Activated CD8-positive, alpha-beta memory T cell treated with anti-CD3 and anti-CD28 coated beads for 1 hour (primary cell): ENCODE data around the gene TBC1D9.

Source experiments
- DNase-seq, 2 donors: peaks; one replicate each; pipeline ENCODE4 v3.0.0-alpha.2; 2020; ENCODE audit warnings: low read depth in 1 of 2; ENCODE audit errors: extremely low read depth in 1 of 2

The TBC1D9 gene

DNA sequence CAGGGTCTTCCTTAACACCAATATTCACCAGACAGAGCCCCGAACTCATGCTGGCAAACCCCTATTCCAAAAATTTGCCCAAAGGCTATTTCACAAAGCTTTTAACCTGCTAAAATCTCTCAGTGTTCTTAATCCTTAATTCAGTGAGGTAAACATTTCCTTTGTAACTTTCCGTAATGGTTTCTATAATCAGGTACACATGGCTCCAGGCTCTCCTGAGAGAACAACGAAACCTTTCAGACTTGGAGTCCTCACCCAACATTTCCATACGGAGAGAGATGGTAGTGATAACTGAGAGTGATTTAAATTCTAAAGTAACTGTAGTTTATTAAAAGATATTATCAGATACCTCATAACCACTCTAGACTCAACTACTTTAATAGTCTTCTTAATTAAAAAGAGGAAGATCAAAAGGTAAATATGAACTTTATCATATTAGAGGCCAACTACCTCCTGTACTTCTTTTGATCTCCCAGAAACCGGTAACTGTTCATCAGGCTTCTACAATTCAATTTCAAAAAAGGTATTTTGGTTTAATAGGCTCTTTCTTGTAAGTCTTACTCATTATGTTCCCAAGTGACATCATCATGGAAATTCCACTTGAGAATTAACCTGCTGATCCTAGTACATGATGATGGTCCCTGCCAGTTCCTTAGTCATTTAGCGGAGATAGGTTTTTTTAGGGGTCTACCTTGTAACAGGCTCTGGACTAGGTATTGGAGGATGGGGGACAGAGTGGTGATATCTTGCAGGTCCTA lies 96.1 kb downstream of the TBC1D9 start:
- no peak for DNase-seq

DNA sequence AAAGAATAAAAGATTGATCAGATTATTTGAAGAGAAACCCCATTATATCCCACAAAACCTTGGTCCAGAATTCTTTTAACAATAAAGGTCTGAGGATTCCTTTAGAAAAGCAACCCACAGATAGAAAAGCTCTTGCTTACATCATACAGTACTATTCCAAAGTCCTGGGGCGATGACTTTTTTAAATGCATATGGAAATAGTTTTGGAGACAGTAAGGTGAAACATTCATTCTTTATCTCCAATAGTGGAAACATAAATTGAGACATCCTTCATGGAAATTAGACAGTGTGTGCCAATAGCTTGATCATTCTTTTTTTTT lies 101.7 kb downstream of the TBC1D9 start:
- no peak for DNase-seq

DNA sequence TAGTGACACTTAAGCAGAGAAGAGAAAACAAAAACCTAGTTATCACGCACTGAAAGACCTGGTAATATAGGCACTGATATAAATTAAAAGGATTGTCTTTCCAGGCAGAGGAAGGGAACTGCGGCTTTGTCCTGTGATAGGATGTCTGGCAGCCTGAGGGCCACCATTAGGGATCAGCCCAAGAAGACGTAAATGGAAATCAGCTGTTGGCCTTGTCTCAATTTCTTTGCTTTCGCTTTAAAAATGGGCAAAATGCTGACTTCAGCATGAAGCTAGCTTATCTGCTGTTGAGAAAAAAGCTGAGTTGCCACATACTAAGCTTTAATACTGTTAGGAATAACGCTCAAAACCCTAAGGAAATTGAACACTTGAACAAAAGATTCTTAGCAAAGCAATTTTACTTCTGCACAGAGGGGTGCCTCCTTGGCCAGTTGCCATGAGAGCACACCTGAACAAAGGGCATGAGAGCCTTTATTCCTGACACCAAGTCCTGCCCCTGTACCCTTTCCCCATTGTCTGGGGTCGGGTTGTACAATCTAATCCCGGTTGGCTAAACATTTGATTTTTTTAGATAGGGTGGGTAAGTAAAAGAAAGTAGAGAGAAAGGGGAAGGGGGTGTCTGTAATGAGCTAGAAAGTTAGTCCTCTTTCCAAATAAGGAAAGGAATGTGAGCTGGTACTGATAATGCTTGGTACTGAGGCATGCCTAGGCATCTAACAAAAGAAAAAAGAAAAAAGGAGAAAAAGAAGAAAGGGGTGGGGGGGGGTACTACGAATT lies 102.3 kb downstream of the TBC1D9 start:
- no peak for DNase-seq

DNA sequence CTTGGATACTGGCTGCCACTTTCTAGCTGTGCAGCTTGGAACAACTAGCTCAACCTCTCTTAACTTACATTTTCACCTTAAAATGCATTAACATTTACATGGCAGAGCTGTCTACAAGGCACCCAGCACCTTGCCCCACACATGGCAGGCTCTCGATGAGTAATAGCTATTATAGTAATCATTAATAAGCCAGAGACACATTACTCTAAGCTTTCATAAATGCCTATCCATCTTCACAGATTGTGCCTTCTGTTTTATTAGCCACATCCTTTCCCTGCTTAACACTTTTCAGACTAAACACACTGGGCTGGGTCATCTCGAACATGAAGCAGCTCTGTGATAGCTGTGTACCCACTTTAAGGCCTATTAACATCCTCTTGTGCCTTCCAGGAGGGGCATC lies 103.6 kb downstream of the TBC1D9 start:
- no peak for DNase-seq

DNA sequence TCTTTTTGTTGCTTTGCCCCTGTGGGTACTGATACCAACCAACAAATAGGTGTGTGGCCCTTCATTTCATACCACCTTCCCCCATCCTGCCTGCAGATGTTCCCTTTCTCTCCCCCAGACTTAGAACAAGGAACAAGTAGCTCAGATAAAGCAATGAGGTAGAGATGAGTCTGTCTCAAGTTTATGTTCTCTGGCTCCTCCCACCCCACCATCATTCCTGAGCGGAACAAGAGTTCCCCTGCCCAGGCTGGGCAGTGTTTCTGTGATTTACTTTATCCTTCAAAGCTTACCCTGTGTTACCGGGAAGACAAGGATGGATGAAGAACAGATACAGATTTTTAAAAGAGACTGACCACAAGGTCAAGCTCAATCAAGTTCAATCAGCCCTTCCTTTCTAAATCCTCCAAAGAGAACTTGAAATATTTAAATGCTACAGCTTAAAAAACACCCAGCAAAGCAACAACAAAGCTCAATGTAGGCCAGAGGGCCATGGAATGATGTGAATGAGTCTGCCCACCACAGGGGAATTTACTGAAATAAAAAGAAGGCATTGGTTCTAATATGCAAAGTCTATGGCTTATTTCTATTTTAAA lies 107.4 kb downstream of the TBC1D9 start:
- no peak for DNase-seq

DNA sequence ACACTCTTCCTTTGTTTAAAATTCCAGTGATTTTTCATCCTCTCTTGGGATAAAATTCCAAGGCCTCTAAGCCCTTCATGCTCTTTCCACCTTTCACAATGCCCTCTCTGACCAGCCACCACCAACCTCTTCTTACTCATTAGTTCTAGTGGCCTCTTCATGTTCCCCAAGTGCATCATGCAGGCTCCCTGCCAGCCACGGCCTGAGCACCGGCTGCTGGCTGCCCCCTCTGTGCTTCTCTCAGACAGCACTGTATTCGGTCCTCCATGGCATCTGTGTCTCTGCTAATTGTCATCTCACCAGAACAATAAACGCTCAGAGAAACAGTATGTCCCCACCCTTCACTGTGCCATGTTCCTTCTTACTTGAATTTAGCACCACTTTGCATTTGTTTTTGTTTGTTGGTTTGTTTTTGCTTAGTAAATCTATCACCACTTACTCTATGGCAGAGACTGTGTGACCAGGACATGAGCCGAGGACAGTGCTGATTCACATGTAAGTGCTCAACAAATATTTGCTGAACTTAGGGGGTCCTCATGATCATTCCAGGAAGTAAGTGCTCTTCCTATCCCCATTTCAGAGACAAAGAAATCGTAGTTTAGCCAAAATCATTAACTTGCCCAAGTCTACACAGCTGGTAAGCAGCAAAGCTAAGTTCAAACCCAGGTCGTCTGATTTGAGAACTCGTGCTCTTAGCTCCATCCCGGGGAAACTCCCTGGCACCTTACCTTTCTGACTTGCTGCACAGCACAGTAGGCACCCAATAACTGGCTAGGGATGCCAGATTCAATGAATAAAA lies 110.4 kb downstream of the TBC1D9 start:
- DNase-seq: no peak

DNA sequence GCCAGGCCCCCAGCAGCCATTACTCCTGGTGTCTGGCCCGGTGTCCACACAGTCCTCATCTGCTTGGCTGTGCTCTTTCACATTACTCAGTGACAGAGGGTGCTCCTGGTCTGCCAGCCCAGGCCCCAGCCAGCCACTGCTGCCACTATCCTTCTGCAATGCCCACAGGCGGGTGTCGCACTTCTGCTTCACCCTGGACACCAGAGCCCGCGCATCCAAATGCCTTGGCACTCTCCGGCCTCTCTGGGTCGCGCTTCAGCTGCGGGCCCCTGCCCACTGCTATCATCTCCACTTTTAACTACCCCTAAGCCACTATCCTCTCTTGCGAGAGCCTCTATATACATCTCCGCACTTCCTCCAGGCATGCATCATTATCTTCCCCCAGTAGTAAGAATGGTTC lies 111.0 kb downstream of the TBC1D9 start:
- DNase-seq: no peak

DNA sequence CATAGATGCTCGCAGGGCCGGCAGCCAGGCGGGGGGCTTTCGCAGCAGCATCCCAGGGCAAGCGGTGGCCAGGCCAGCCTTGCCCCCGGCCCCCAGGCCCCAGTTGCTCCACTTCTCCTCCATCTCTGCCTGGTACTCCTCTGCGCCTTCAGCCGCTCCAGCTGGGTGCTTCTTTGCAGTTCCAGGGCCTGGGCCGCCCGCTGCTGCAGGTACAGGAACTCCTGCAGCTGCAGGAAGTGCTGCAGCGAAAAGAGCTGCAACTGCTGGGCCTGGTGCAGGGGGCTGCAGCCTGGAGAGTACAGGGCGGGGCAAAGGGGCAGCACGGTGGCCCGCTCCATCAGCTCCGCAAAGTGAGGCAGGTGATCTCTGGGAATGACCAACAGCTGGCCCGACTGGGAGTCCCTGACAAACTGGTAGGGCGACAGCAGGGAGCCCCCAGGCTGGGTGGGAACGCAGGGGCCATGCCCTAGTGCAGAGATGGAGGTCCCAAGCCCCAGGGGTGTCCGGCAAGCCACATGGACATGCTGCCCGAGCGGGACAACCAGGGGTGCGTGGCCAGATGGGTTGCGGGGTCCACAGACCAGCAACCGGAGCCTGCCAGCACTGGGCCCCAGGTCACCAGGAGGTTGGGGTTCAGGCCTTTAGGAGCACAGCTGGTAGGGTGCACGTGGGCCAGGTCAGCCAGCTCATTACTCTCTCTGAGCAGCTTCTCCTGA lies 111.6 kb downstream of the TBC1D9 start:
- DNase-seq: no peak

DNA sequence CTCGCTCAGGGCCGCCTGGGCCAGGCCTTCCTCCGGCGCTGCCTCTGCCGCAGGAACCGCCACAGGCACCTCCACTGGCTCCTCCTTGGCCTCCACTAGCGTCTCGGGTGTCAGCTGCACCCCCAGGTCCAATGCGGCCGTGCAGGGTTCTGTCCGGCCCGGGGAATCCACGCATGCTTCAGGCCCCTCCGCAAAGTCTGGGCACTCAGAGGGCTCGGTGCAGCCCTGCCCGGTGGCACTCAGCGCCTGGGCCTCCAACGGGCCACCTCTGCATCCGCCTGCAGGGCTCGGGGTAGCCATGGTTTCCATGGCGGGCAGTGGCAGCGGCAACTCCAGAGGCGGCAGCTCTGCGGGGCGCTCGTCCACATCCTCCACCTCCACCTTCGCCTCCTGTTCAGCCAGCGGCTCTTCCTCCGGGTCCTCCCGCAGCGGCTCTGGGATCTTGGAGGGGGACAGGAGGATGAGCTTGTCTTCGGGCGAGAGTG lies 112.6 kb downstream of the TBC1D9 start:
- no peak for DNase-seq

DNA sequence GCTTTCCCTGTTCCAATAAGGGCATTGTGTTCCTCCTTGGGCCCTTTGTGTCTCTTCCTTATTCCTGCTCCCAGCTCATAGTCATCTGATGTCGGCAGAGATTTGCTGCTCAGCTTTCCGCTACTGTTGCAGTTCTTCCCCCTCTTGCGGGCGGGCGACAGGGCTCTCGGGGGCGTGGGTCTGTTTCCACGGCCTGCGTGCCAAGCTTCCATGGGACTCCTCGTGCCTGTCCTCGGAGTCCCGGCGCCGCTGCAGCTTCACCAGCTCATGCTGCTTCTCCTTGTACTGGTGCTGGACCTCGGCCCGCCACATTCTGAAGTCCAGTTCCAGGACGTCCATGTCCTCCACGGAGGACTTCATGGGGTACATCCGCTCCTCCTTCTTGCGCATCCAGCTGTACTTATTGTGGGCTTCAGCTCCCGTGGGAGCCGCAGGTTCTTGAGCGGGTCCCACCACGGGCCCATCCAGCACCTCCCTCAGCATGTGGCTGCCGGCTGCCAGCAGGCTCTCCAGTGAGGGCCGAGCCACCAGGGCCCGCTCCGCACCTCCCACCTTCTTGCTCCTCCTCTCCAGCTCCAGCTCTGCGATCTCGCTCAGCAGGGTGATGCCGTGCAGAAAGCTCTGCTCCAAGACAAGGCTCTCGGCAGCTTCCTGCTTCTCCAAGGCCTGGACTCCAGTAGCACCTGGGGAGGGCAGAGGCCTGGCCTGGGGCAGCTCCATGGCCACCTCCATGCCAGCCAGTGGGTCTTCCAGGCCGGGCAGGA lies 113.3 kb downstream of the TBC1D9 start:
- DNase-seq: no peak

DNA sequence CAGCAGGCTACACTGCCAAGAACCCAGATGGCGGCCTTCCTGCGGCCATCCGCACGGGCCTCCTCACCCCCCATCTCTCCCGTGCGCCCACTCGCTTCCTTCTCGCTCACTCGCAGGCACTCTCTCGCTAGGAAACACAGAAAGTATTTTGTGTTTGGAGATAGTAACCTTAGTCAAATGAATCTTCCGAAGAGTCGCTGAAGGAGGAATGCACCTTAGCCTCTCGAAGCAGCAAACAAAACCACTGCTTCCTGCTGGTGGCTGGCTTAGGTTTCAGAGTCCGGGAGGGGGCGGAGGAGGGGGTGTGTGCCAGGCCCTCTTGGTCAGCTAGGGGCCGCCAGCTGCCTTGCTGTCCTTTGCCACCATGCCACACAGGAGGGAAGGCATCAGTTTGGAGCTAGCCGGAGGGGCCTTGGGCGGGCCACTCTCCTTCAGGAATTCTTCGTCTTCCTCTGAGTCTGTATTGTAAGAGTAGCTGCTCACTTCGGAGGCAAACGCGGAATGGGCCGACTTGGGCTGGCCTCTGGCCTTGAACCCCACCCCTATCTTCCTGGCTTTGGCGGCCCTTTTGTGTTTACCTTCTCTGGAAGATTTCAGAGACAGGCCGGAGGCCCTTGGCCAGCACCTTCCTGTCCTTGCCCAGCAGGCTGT lies 114.3 kb downstream of the TBC1D9 start:
- DNase-seq: no peak

DNA sequence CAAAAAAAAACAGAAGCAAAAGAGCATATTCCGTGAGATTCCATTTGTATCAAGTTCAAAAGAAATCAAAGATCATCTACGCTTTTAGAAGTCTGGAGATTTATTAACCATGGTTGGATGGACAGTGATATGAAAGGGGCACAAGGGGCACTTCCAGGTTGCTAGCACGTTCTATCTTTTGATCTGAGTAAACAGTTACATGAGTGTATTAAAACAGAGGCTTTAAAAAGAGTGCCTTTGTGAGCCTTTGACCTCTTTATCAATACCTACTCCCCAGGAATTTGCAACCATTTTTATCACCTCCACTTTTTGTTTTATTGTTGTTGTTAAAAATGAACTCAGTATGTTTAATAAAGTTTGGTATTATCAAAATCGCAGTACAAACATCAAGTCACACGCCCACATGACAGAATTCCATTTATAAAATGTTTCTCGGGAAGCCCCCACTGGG lies 115.1 kb downstream of the TBC1D9 start:
- DNase-seq: no peak

DNA sequence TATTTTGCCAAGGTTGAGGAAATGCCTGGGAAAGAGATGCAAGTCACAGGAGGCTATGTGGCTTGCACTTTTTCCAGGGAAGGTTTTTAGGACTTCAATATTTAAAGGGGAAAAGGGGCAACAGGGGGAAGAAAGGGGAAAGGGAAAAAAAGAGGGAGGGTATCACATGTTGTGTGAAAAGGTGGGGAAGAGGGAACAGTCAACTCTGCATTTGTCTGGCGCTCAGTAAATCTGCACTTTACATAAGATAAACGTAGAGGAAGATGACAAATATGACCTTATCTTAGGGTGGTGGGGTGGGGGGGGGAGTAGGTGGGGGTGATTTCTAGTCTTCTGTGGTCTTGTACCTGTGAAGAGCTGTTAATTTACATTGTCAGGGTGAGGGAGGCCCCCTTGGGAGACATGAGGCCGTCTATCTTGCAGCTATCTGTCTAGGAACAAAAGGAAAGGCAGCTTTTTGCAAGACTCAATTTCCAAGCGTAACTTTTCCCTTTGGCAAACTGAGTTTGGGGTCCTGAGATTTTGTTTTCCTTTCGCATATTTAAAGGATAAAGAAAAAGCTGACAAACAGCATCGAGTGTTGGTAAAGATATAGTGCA lies 115.9 kb downstream of the TBC1D9 start:
- DNase-seq: no peak

DNA sequence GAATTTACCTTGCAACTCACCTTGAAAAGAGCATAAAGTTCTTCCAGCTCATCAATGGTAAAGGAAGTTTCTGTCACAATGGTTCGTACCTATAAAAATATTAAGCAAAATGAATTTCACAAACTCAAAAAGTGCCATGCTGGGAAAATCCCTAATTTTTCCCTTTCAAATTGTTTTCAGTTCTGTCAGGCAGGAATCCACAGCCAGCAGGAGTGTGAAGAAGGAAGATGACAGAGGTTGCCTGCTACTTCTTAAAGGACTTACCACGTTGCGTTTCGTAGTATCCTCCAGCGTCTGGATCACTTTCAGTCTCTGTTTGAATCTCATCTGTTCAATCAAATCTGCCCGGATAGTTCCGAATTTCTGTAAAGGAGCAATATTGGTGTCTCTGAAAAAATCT lies 117.1 kb downstream of the TBC1D9 start:
- no peak for DNase-seq

DNA sequence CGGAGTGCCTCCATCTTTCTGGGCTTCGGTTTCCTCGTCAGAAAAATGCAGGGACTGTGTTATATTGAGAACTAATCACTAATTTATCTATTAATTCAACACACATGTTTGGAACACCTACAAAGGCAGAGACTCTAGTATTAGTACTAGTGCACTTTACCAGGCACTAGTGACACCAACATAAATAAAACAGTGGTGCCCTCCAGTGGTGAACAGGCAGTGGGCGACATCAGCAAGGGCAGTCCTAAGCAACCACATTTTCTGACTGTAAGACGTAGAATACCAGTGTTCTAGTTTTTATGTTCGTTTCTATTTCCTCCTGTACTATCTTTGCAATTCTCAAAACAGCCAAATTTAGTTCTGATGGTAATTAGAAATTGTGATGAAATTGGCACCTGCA lies 118.3 kb downstream of the TBC1D9 start:
- DNase-seq: no peak

DNA sequence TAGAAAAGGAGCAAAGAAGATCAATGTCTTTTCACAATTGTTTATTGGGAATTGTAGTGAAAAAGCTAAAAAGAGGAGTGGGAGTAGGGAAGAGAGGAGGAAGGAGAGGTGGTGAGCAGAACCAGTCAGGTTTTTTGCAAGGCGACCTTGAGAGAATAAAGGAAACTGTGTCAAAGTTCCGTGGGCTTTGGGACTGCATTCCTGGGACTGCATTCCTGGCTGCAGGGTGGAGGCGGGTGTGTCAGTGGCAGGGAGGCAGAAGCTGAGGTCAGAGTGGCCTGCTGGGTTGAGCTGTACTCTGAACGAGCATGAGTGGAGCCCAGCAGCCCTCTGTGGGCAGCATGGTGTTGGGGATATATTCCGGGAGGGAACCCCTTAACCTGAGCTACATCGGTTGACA lies 120.6 kb downstream of the TBC1D9 start:
- DNase-seq: no peak

DNA sequence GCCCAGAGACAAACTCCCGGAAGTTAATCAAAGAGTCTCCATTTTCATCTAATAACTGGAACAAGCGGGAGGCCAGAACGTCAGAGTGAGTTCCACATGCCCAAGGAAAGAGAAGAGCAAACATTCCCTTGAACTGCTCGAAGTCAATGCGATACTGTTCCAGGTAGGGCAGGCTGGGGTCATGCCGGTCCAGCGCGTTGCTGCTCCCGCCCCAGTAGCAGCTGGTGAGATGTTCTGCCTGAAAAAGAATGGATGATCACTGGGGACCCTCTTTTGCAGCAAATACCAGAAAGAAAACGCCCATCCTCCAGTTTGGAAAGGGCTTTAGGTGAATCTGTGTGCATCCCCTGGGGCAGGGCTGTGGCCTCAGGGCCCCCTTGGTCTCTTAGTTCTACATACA lies 122.2 kb downstream of the TBC1D9 start:
- DNase-seq: no peak

DNA sequence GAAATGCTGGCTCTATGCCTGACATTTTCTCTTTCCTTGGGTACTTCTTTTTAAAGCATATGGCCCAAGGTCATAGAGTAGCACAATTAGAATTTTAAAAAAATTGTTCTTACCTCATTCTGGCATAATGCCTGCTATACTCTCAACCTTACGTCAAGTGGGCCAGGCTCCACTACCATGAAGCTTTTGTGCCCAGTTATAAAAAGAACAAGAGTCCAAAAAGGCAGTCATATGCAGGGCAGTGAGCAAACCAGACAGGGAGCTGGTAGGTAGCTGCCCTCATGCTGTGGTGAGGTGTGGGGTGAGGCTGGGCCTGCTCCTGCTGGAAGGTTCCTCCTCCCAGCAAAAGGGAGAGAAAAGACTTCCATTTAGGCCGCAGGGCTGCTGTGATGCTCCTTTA lies 123.1 kb downstream of the TBC1D9 start:
- DNase-seq: no peak

DNA sequence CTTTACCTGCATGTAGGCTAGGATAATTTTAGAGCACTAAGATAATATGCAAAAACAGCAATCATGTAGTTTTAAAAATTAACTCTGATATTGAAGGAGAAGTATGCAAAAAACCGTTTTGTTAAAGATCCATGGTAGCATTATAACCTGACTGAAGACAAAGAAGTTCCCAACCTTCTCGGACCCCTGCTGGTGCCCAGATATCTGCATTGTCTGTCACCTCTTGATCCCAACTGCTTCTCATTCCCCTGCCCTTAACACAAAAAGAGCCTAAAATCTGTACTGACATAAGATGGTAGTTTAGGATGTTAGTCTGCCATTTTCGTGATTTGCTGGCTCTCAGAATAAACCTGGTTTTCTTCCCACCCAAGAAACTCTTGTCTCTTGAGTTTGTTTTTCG lies 125.9 kb downstream of the TBC1D9 start:
- DNase-seq: no peak
